ENCODE measurements around the gene TBC1D4. TPM values are rescaled to one million over a fixed set of nuclear protein-coding genes. Genes with fewer than 3 reads are reported as not detected.
"Not testable (repeated sequence)": the region's sequence is repeated elsewhere in the genome, so short reads cannot be mapped to it uniquely, and the experiment has no call there.

TBC1D4 gene
- total RNA-seq, 4 donors from 2014 or later: 10.5 to 35.0 (median 33.1) TPM

GRCh38 chr13:75355609-75356008 lies 126.4 kb downstream of the TBC1D4 start:
- Histone ChIP-seq H3K27me3 (no peaks in the 10 kb centered on the region), H3K4me1 (no peaks in the 10 kb centered on the region), H3K36me3 (no peaks in the 10 kb centered on the region), H3K27ac (no peak overlapping the region), H3K9me3 (no peaks in the 10 kb centered on the region), H3K4me3 (no peak overlapping the region)
- TF ChIP-seq CTCF (IDR thresholded peaks at IDR 0.05) (no peak), POLR2A (IDR thresholded peaks at IDR 0.05) (no peak)
- no peak for DNase-seq

- no peaks in the 10 kb centered on the region for H3K4me1 ChIP-seq
Measured at GRCh38 chr13:75353781-75354193, 128.2 kb downstream of the TBC1D4 start.

GRCh38 chr13:75352641-75353327 lies 129.2 kb downstream of the TBC1D4 start:
- TF ChIP-seq CTCF (IDR thresholded peaks at IDR 0.05) (no peak), POLR2A (IDR thresholded peaks at IDR 0.05) (no peak)
- Histone ChIP-seq H3K4me3 (no peak overlapping the region), H3K4me1 (no peaks in the 10 kb centered on the region), H3K36me3 (no peaks in the 10 kb centered on the region), H3K9me3 (no peaks in the 10 kb centered on the region), H3K27ac (no peak overlapping the region), H3K27me3 (no peaks in the 10 kb centered on the region)
- DNase-seq: no peak

More at GRCh38 chr13:75353781-75354193, 128.2 kb downstream of the TBC1D4 start:
- H3K36me3 ChIP-seq: no peaks in the 10 kb centered on the region
- no peak overlapping the region for H3K27ac ChIP-seq
- no peaks in the 10 kb centered on the region for H3K27me3 ChIP-seq
- no peak overlapping the region for H3K4me3 ChIP-seq
- no peaks in the 10 kb centered on the region for H3K9me3 ChIP-seq
- DNase-seq: no peak
- TF ChIP-seq CTCF (IDR thresholded peaks at IDR 0.05) (no peak), POLR2A (IDR thresholded peaks at IDR 0.05) (no peak)

- not testable (repeated sequence) for H3K9me3 ChIP-seq, H3K4me1 ChIP-seq, H3K36me3 ChIP-seq, DNase-seq, H3K27ac ChIP-seq, H3K4me3 ChIP-seq, H3K27me3 ChIP-seq
Measured at GRCh38 chr13:75351538-75351937, 130.4 kb downstream of the TBC1D4 start.

- Histone ChIP-seq H3K4me3 (no peak overlapping the region), H3K9me3 (no peaks in the 10 kb centered on the region), H3K27me3 (no peaks in the 10 kb centered on the region), H3K27ac (peak overlapping the region in 1 of 4 donors; percentile 4), H3K4me1 (no peaks in the 10 kb centered on the region), H3K36me3 (no peaks in the 10 kb centered on the region)
- no peak for TF ChIP-seq POLR2A (IDR thresholded peaks at IDR 0.05)
- no peak for TF ChIP-seq CTCF (IDR thresholded peaks at IDR 0.05)
- no peak for DNase-seq
Measured at GRCh38 chr13:75347925-75348324, 134.0 kb downstream of the TBC1D4 start.

GRCh38 chr13:75347457-75347856 lies 134.5 kb downstream of the TBC1D4 start:
- Histone ChIP-seq H3K27me3 (no peaks in the 10 kb centered on the region), H3K27ac (peak overlapping the region in 1 of 4 donors; percentile 4), H3K36me3 (no peaks in the 10 kb centered on the region), H3K4me3 (no peak overlapping the region), H3K4me1 (no peaks in the 10 kb centered on the region), H3K9me3 (no peaks in the 10 kb centered on the region)
- no peak for TF ChIP-seq CTCF (IDR thresholded peaks at IDR 0.05)
- TF ChIP-seq POLR2A (IDR thresholded peaks at IDR 0.05): no peak
- DNase-seq: no peak
